NCI-H128 (cell line): ENCODE measurements around the gene ZMYM4.

ENCODE experiments used
- DNase-seq: peaks from one replicate; lab custom pipeline; 2025; ENCODE audit not compliant: unreplicated experiment; lab: John Stamatoyannopoulos, UW

The ZMYM4 gene

GRCh38 chr1:35398739-35399138 lies 130.2 kb downstream of the ZMYM4 start:
- DNase-seq, result no peak

- no peak for DNase-seq
Measured at GRCh38 chr1:35401049-35401448, 132.5 kb downstream of the ZMYM4 start.

- no peak for DNase-seq
Measured at GRCh38 chr1:35406103-35406502, 137.6 kb downstream of the ZMYM4 start.

- no peak for DNase-seq
Measured at GRCh38 chr1:35407743-35408142, 139.2 kb downstream of the ZMYM4 start.

GRCh38 chr1:35408925-35409324 lies 140.4 kb downstream of the ZMYM4 start:
- DNase-seq, result no peak

- no peak for DNase-seq
Measured at GRCh38 chr1:35426097-35426586, 157.6 kb downstream of the ZMYM4 start.

GRCh38 chr1:35428360-35428759 lies 159.9 kb downstream of the ZMYM4 start:
- DNase-seq, result no peak

- DNase-seq, result no peak
Measured at GRCh38 chr1:35430762-35431161, 162.3 kb downstream of the ZMYM4 start.

GRCh38 chr1:35431173-35431599 lies 162.7 kb downstream of the ZMYM4 start:
- DNase-seq, result no peak

GRCh38 chr1:35432231-35432630 lies 163.7 kb downstream of the ZMYM4 start:
- no peak for DNase-seq

- no peak for DNase-seq
Measured at GRCh38 chr1:35433714-35434113, 165.2 kb downstream of the ZMYM4 start.

- DNase-seq, result no peak
Measured at GRCh38 chr1:35434703-35435102, 166.2 kb downstream of the ZMYM4 start.

GRCh38 chr1:35436078-35436477 lies 167.6 kb downstream of the ZMYM4 start:
- no peak for DNase-seq

- no peak for DNase-seq
Measured at GRCh38 chr1:35437200-35437599, 168.7 kb downstream of the ZMYM4 start.

GRCh38 chr1:35439626-35440025 lies 171.1 kb downstream of the ZMYM4 start:
- no peak for DNase-seq

GRCh38 chr1:35441926-35442579 lies 173.5 kb downstream of the ZMYM4 start:
- no peak for DNase-seq

- no peak for DNase-seq
Measured at GRCh38 chr1:35442734-35443133, 174.2 kb downstream of the ZMYM4 start.

GRCh38 chr1:35443768-35444518 lies 175.4 kb downstream of the ZMYM4 start:
- no peak for DNase-seq

GRCh38 chr1:35444519-35444774 lies 175.9 kb downstream of the ZMYM4 start:
- no peak for DNase-seq

- no peak for DNase-seq
Measured at GRCh38 chr1:35447278-35447677, 178.8 kb downstream of the ZMYM4 start.

GRCh38 chr1:35448344-35448801 lies 179.9 kb downstream of the ZMYM4 start:
- DNase-seq, result no peak

- no peak for DNase-seq
Measured at GRCh38 chr1:35449334-35450008, 181.0 kb downstream of the ZMYM4 start.
